ENCODE results near the gene SLC26A8.

DNA sequence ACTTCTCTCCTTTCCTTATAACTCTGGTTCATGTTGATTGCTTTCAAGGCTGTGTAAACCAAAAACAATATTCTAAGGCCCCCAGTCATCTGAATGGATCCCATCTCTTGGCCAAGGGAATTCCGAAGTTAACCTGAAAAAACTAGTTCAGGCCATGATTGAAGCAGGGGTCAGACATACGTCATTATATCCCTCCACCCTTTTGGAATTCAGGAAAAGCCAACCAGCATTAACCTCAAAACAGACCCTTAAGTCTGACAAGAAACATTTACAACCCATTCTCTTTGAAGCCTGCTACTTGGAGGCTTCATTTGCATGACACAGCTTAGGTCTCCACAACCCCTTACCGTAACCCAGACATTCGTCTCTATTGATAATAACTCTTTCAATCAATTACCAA lies 39.7 kb downstream of the SLC26A8 start:
- TF ChIP-seq, protein P1, sequence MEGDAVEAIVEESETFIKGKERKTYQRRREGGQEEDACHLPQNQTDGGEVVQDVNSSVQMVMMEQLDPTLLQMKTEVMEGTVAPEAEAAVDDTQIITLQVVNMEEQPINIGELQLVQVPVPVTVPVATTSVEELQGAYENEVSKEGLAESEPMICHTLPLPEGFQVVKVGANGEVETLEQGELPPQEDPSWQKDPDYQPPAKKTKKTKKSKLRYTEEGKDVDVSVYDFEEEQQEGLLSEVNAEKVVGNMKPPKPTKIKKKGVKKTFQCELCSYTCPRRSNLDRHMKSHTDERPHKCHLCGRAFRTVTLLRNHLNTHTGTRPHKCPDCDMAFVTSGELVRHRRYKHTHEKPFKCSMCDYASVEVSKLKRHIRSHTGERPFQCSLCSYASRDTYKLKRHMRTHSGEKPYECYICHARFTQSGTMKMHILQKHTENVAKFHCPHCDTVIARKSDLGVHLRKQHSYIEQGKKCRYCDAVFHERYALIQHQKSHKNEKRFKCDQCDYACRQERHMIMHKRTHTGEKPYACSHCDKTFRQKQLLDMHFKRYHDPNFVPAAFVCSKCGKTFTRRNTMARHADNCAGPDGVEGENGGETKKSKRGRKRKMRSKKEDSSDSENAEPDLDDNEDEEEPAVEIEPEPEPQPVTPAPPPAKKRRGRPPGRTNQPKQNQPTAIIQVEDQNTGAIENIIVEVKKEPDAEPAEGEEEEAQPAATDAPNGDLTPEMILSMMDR (IDR thresholded peaks at IDR 0.05) = no peak
- no peak for TF ChIP-seq POLR2A (IDR thresholded peaks at IDR 0.05)
